Measurements from ENCODE around the gene DLGAP1.

Gene DLGAP1

GRCh38 chr18:3572761-3573160 lies 882.3 kb downstream of the DLGAP1 start:
- in situ Hi-C loops (cut with MboI; ENCODE audit: low pct_unique_long_range_greater_than_20kb, low sequenced_read_pairs, unreplicated experiment), result no loop called here
- TF ChIP-seq, protein P1, sequence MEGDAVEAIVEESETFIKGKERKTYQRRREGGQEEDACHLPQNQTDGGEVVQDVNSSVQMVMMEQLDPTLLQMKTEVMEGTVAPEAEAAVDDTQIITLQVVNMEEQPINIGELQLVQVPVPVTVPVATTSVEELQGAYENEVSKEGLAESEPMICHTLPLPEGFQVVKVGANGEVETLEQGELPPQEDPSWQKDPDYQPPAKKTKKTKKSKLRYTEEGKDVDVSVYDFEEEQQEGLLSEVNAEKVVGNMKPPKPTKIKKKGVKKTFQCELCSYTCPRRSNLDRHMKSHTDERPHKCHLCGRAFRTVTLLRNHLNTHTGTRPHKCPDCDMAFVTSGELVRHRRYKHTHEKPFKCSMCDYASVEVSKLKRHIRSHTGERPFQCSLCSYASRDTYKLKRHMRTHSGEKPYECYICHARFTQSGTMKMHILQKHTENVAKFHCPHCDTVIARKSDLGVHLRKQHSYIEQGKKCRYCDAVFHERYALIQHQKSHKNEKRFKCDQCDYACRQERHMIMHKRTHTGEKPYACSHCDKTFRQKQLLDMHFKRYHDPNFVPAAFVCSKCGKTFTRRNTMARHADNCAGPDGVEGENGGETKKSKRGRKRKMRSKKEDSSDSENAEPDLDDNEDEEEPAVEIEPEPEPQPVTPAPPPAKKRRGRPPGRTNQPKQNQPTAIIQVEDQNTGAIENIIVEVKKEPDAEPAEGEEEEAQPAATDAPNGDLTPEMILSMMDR (IDR thresholded peaks at IDR 0.05; ENCODE audit: extremely low read depth, insufficient read depth, missing control alignments), result no peak
- DNase-seq (ENCODE audit: low spot score), result no peak

DNA sequence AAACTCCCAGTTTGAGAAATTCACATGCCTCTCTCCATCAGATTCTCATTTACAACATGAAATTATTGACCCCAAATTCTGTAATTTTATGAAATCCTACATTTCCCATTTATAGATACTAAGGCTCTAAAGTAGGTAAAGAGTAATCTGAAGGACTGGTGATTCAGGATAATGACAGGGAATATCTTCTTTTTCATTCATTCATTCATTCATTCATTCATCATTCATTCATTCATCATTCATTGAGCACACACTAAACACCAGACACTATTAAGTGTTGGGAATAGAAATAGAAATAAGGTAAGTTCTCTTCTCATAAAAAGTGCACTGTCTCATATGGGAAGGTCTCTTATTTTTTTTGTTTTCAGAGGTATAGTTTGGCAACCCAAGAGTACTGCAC lies 888.3 kb downstream of the DLGAP1 start:
- TF ChIP-seq, protein P1 (IDR thresholded peaks at IDR 0.05; ENCODE audit: extremely low read depth, insufficient read depth, missing control alignments), result no peak
- DNase-seq (ENCODE audit: low spot score), result no peak
- in situ Hi-C loops (cut with MboI; ENCODE audit: low pct_unique_long_range_greater_than_20kb, low sequenced_read_pairs, unreplicated experiment), result no loop called here

GRCh38 chr18:3560755-3561154 lies 894.4 kb downstream of the DLGAP1 start:
- in situ Hi-C loops (cut with MboI; ENCODE audit: low pct_unique_long_range_greater_than_20kb, low sequenced_read_pairs, unreplicated experiment), result no loop called here
- TF ChIP-seq, protein P1 (IDR thresholded peaks at IDR 0.05; ENCODE audit: extremely low read depth, insufficient read depth, missing control alignments), result no peak
- DNase-seq (ENCODE audit: low spot score), result no peak

GRCh38 chr18:3554811-3555427 lies 900.2 kb downstream of the DLGAP1 start:
- TF ChIP-seq, protein P1 (IDR thresholded peaks at IDR 0.05; ENCODE audit: extremely low read depth, insufficient read depth, missing control alignments), result no peak
- DNase-seq (ENCODE audit: low spot score), result no peak
- in situ Hi-C loops (cut with MboI; ENCODE audit: low pct_unique_long_range_greater_than_20kb, low sequenced_read_pairs, unreplicated experiment), result no loop called here

DNA sequence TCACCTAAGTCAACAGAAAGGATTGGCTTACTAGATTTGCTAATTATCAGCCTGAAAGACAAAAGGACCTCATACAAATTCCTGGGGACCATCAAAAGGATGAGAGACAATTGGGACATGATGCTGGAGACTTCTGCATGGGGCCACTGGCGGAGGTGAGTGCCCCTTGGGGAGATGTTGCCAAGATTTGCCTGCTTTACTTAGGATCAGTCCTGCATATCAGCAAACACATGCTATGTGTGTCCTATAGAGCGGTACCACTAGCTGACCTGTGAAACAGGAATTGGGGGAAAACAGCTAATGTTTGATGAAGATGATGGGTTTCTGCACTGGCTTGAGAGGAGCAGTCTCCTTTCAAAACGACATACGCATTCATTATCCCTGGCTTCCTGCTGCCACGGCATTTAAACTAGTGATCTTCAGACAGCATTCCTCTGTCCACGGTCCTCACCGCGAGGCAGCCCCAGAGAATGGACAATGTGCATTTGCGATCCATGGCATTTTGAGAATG lies 901.0 kb downstream of the DLGAP1 start:
- TF ChIP-seq, protein P1 (IDR thresholded peaks at IDR 0.05; ENCODE audit: extremely low read depth, insufficient read depth, missing control alignments), result no peak
- in situ Hi-C loops (cut with MboI; ENCODE audit: low pct_unique_long_range_greater_than_20kb, low sequenced_read_pairs, unreplicated experiment), result no loop called here
- DNase-seq (ENCODE audit: low spot score), result no peak

- no peak for DNase-seq (ENCODE audit: low spot score)
- TF ChIP-seq, protein P1 (IDR thresholded peaks at IDR 0.05; ENCODE audit: extremely low read depth, insufficient read depth, missing control alignments), result no peak
- in situ Hi-C loops (cut with MboI; ENCODE audit: low pct_unique_long_range_greater_than_20kb, low sequenced_read_pairs, unreplicated experiment), result no loop called here
Measured at GRCh38 chr18:3552305-3552704, 902.8 kb downstream of the DLGAP1 start.

Measured in GM13977 (cell line).